GM12878 (cell line): ENCODE data around the gene NOD1. TPM values are rescaled to one million over a fixed set of nuclear protein-coding genes. Genes with fewer than 3 reads are reported as not detected.

Experiments used
- ATAC-seq: fragments of 200-7000 bp; cut with Tn5 transposase; 3 replicates; pipeline ENCODE4 v1.9.1; 2020; ENCODE audit warnings: mild to moderate bottlenecking, moderate library complexity
- BruUV-seq: library from RNA; stranded (reverse); fragments of 400-500 nt; replicated peaks from 2 replicates; lab custom pipeline; 2021; lab: Mats Ljungman, UMichigan
- CTCF ChIA-PET: fragments of 300-600 bp; sonication (Branson Sonifier 250); formaldehyde crosslinking; extraction: SDS; loops from one replicate; lab custom pipeline; 2021; ENCODE audit warnings: inconsistent platforms; lab: Yijun Ruan, JAX
- POLR2A ChIA-PET: fragments of 350-600 bp; formaldehyde crosslinking; extraction: SDS; loops from one replicate; lab custom pipeline; 2021; ENCODE audit warnings: inconsistent platforms; lab: Charles Lee
- RAD21 ChIA-PET: fragments of 300-600 bp; sonication (Branson Sonifier 250); formaldehyde crosslinking; loops from one replicate; lab custom pipeline; 2023; ENCODE audit warnings: antibody characterized with exemption; ENCODE audit not compliant: unreplicated experiment; lab: Charles Lee
- SMC1A ChIA-PET: fragments of 300-600 bp; sonication (Branson Sonifier 250); formaldehyde crosslinking; loops from one replicate; lab custom pipeline; 2023; ENCODE audit not compliant: unreplicated experiment, uncharacterized antibody; lab: Charles Lee
- DNase-seq: peaks from one replicate; pipeline ENCODE4 v3.0.0-alpha.2; 2011; ENCODE audit warnings: low read depth, low spot score
- FAIRE-seq: peaks from 3 replicates; lab custom pipeline; 2011; peaks lifted over from hg19 to GRCh38; lab: Jason Lieb, UNC
- H2AFZ ChIP-seq: 2 replicates; pipeline ENCODE4 v1.6.0; 2011; ENCODE audit warnings: low read depth, low read length, control low read depth; ENCODE audit not compliant: control insufficient read depth
- H3K27ac ChIP-seq: 2 replicates; pipeline ENCODE4 v1.5.1; 2011; ENCODE audit warnings: control low read depth; ENCODE audit not compliant: control insufficient read depth, insufficient read depth
- H3K27me3 ChIP-seq, 2 experiments: replicated peaks in 1 of 2; 2 replicates each; pipeline versions ENCODE4 v1.6.0 to v1.6.1; 2011; ENCODE audit warnings: low read length in 1 of 2; ENCODE audit not compliant: control insufficient read depth in 2 of 2, insufficient read depth in 2 of 2
- H3K36me3 ChIP-seq, 2 experiments: 2 replicates each; pipeline ENCODE4 v1.5.1; 2011; ENCODE audit warnings: low read length in 1 of 2; ENCODE audit not compliant: control insufficient read depth in 2 of 2, insufficient read depth in 2 of 2
- H3K4me1 ChIP-seq: 2 replicates; pipeline ENCODE4 v1.6.1; 2011; ENCODE audit warnings: mild to moderate bottlenecking, low read length, moderate library complexity, mixed read lengths; ENCODE audit not compliant: control insufficient read depth, insufficient read depth
- H3K4me2 ChIP-seq: 2 replicates; pipeline ENCODE4 v1.6.0; 2011; ENCODE audit warnings: control low read depth; ENCODE audit not compliant: control insufficient read depth, insufficient read depth
- H3K4me3 ChIP-seq: fragments of 200-600 bp; sonication (generic); 2 replicates; pipeline ENCODE4 v1.5.1; 2016
- H3K79me2 ChIP-seq: 2 replicates; pipeline ENCODE4 v1.6.0; 2011; ENCODE audit warnings: low read length; ENCODE audit not compliant: control insufficient read depth, insufficient read depth
- H3K9ac ChIP-seq: 2 replicates; pipeline ENCODE4 v1.8.0; 2011; ENCODE audit warnings: low read length, control low read depth, mixed read lengths; ENCODE audit not compliant: control insufficient read depth, insufficient read depth
- H3K9me3 ChIP-seq: replicated peaks from 3 replicates; pipeline ENCODE4 v1.5.1; 2011; ENCODE audit warnings: mild to moderate bottlenecking, low read length; ENCODE audit not compliant: control insufficient read depth, insufficient read depth
- H4K20me1 ChIP-seq: 2 replicates; pipeline ENCODE4 v1.6.0; 2011; ENCODE audit not compliant: control insufficient read depth, insufficient read depth
- ATF7 ChIP-seq: fragments of 450-650 bp; IDR thresholded peaks from 2 replicates; pipeline ENCODE4 v1.6.1; 2016; ENCODE audit warnings: low read depth, mild to moderate bottlenecking
- BACH1 ChIP-seq: fragments of 450-650 bp; IDR thresholded peaks from 2 replicates; pipeline ENCODE4 v1.6.1; 2017; ENCODE audit warnings: mild to moderate bottlenecking, borderline replicate concordance
- IKZF1 ChIP-seq: fragments of 450-650 bp; conservative IDR thresholded peaks from 2 replicates; pipeline ENCODE4 v1.6.1; 2017; ENCODE audit warnings: antibody characterized with exemption, mild to moderate bottlenecking
- KAT2A ChIP-seq: conservative IDR thresholded peaks from 2 replicates; pipeline ENCODE4 v1.6.1; 2011; ENCODE audit warnings: low read depth, low read length; ENCODE audit not compliant: control insufficient read depth
- KLF5 ChIP-seq: fragments of 450-650 bp; IDR thresholded peaks from 2 replicates; pipeline ENCODE4 v1.6.1; 2014; ENCODE audit warnings: mild to moderate bottlenecking; ENCODE audit not compliant: partially characterized antibody
- NFXL1 ChIP-seq: fragments of 450-650 bp; IDR thresholded peaks from 2 replicates; pipeline ENCODE4 v1.6.1; 2017; ENCODE audit warnings: antibody characterized with exemption, mild to moderate bottlenecking, borderline replicate concordance
- ZNF207 ChIP-seq: fragments of 450-650 bp; IDR thresholded peaks from 2 replicates; pipeline ENCODE4 v1.6.1; 2014; ENCODE audit warnings: antibody characterized with exemption, mild to moderate bottlenecking, borderline replicate concordance
- ZNF622 ChIP-seq: fragments of 450-650 bp; IDR thresholded peaks from 2 replicates; pipeline ENCODE4 v1.6.1; 2017; ENCODE audit warnings: mild to moderate bottlenecking, inconsistent platforms
- WGBS: methylation state at CpG from one replicate; pipeline ENCODE4 v1.1.6; 2016; ENCODE audit warnings: low lambda C conversion rate; ENCODE audit not compliant: insufficient replicate concordance, insufficient coverage; ENCODE audit errors: missing lambda C conversion rate; 5-methylcytosine and 5-hydroxymethylcytosine counted together
- in situ Hi-C: fragments of 300-500 bp; cut with MboI; formaldehyde crosslinking; loops from 9 replicates; pipeline ENCODE4 v1.14.3; 2018; ENCODE audit warnings: mixed read lengths
- intact Hi-C: fragments of 100-400 bp; cut with micrococcal nuclease; formaldehyde crosslinking; loops from one replicate; pipeline ENCODE4 v1.14.2; 2022; ENCODE audit not compliant: unreplicated experiment
- polyA plus RNA-seq, 11 experiments: library from polyadenylated mRNA; depleted of rRNA in 4 of 11; unstranded in 6 of 11; stranded (reverse) in 5 of 11; fragments of >200 nt; fragmentation: Nextera tagmentation in 4 of 11; fragmentation: Illumina TruSeq in 1 of 11; extraction: Ambion mirVana in 4 of 11; extraction: Trizol in 1 of 11; gene quantifications; 1 replicate in 1 of 11; 2 replicates in 10 of 11; pipeline versions ENCODE4 v1.2.1 to v1.2.3, GENCODE V29; 2011 to 2016; ENCODE audit warnings: inconsistent platforms in 2 of 11, missing spikeins in 2 of 11, low read depth in 1 of 11
- total RNA-seq, 4 experiments: library from RNA; depleted of rRNA in 3 of 4; stranded (reverse); fragments of >200 nt in 3 of 4; fragmentation: Illumina TruSeq in 1 of 4; extraction: Trizol in 1 of 4; gene quantifications; 2 replicates each; pipeline versions ENCODE4 v1.2.1 to v1.2.3, GENCODE V29; 2013 to 2021
- TF ChIP-seq, protein P1 (sequence below): fragments of 150-350 bp; IDR thresholded peaks from 2 replicates; pipeline ENCODE4 v1.6.1; 2014; ENCODE audit warnings: mild to moderate bottlenecking, low read depth, low read length
- TF ChIP-seq, protein P2 (sequence below): fragments of 450-650 bp; IDR thresholded peaks from 2 replicates; pipeline ENCODE4 v1.6.1; 2017; ENCODE audit warnings: borderline replicate concordance
- TF ChIP-seq, protein P3 (sequence below): fragments of 450-650 bp; IDR thresholded peaks from 2 replicates; pipeline ENCODE4 v1.6.1; 2017; ENCODE audit warnings: mild to moderate bottlenecking, moderate library complexity

Gene NOD1
- total and polyA plus RNA-seq, 10 of the 15 experiments (the other 5 are each of a cell fraction or from before 2014, with no cell fraction given), result 1.8 to 14.6 (median 8.9) TPM

DNA sequence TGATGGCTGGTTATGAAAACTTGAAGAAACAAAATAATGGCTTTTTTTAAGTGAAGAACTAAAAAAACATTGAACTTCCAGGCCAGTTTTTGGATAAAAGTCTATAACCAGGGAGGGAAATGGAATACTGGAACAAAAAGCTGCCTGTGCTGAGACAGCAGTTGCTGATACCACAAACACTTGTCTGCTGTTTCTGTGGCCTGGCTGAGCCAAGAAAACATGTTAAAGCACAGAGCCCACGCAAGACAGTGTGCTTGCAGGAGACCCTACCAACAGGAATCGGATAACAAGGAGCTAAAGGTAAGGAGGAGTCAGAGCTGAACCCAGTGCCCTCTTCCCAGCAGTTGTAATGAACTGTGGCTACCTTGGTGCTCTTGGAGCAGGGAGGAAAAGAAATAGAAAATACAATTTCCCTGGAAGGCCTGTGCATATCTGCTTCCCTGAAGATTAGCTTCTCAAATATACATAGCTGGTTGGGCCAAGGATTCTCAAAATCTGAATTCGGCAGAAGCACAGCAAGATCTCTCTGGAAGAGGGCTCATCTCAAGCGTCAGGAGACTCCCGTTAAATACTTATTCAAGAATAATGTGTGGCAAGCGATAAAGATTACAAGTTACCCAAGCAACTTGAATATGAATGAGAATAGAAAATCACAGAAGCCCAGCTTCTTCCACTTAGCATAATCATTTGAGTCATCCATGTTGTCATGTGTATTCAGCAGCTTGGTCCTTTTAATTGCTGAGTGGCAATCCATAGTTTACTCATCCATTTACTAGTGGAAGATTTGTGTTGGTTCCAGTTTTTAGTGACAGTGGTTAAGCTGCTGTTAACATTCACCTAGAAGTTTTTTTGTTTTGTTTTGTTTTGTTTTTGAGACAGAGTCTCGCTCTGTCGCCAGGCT, 87.6 kb downstream of the NOD1 start:
- ATAC-seq (no peak), FAIRE-seq (no peak)
- RAD21 ChIA-PET, result interaction anchor here (1.0 kb wide), 1 partner anchor 116 kb away, joined by 3 read pairs; no protein-coding TSS in a partner anchor
- TF ChIP-seq ZNF622 (no peak), NFXL1 (no peak), KAT2A (no peak), ATF7 (no peak), IKZF1 (no peak), ZNF207 (no peak), BACH1 (no peak), KLF5 (no peak)
- TF ChIP-seq, protein P1, sequence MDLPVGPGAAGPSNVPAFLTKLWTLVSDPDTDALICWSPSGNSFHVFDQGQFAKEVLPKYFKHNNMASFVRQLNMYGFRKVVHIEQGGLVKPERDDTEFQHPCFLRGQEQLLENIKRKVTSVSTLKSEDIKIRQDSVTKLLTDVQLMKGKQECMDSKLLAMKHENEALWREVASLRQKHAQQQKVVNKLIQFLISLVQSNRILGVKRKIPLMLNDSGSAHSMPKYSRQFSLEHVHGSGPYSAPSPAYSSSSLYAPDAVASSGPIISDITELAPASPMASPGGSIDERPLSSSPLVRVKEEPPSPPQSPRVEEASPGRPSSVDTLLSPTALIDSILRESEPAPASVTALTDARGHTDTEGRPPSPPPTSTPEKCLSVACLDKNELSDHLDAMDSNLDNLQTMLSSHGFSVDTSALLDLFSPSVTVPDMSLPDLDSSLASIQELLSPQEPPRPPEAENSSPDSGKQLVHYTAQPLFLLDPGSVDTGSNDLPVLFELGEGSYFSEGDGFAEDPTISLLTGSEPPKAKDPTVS, result no peak
- TF ChIP-seq, protein P2, sequence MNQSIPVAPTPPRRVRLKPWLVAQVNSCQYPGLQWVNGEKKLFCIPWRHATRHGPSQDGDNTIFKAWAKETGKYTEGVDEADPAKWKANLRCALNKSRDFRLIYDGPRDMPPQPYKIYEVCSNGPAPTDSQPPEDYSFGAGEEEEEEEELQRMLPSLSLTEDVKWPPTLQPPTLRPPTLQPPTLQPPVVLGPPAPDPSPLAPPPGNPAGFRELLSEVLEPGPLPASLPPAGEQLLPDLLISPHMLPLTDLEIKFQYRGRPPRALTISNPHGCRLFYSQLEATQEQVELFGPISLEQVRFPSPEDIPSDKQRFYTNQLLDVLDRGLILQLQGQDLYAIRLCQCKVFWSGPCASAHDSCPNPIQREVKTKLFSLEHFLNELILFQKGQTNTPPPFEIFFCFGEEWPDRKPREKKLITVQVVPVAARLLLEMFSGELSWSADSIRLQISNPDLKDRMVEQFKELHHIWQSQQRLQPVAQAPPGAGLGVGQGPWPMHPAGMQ, result no peak
- TF ChIP-seq, protein P3, sequence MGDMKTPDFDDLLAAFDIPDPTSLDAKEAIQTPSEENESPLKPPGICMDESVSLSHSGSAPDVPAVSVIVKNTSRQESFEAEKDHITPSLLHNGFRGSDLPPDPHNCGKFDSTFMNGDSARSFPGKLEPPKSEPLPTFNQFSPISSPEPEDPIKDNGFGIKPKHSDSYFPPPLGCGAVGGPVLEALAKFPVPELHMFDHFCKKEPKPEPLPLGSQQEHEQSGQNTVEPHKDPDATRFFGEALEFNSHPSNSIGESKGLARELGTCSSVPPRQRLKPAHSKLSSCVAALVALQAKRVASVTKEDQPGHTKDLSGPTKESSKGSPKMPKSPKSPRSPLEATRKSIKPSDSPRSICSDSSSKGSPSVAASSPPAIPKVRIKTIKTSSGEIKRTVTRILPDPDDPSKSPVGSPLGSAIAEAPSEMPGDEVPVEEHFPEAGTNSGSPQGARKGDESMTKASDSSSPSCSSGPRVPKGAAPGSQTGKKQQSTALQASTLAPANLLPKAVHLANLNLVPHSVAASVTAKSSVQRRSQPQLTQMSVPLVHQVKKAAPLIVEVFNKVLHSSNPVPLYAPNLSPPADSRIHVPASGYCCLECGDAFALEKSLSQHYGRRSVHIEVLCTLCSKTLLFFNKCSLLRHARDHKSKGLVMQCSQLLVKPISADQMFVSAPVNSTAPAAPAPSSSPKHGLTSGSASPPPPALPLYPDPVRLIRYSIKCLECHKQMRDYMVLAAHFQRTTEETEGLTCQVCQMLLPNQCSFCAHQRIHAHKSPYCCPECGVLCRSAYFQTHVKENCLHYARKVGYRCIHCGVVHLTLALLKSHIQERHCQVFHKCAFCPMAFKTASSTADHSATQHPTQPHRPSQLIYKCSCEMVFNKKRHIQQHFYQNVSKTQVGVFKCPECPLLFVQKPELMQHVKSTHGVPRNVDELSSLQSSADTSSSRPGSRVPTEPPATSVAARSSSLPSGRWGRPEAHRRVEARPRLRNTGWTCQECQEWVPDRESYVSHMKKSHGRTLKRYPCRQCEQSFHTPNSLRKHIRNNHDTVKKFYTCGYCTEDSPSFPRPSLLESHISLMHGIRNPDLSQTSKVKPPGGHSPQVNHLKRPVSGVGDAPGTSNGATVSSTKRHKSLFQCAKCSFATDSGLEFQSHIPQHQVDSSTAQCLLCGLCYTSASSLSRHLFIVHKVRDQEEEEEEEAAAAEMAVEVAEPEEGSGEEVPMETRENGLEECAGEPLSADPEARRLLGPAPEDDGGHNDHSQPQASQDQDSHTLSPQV, result no peak

More for the DNA sequence above, 87.6 kb downstream of the NOD1 start:
- intact Hi-C loops, result no loop called here
- Histone ChIP-seq H3K4me1 (no peaks in the 10 kb centered on the region), H3K27me3 (no peaks in the 10 kb centered on the region), H3K4me3 (no peak overlapping the region), H3K36me3 (no peaks in the 10 kb centered on the region), H3K79me2 (no peaks in the 10 kb centered on the region), H2AFZ (no peak overlapping the region), H3K4me2 (no peak overlapping the region), H4K20me1 (no peaks in the 10 kb centered on the region), H3K9me3 (no peaks in the 10 kb centered on the region), H3K9ac (no peak overlapping the region), H3K27ac (no peak overlapping the region)
- 94% methylated on average over 8 of the region's 8 CpGs for WGBS
- BruUV-seq, result no TSS peak
- POLR2A ChIA-PET, result no interaction called here
- in situ Hi-C loops, result no loop called here
- CTCF ChIA-PET, result interaction anchor here (0.8 to 1.2 kb wide), 5 partner anchors 26 to 185 kb away, joined by 3 read pairs; no protein-coding TSS in a partner anchor
- no peak for DNase-seq
- SMC1A ChIA-PET, result interaction anchor here (0.6 to 1.0 kb wide), 2 partner anchors 14 to 104 kb away, joined by 3 read pairs; no protein-coding TSS in a partner anchor
